Stimulated activated CD8-positive, alpha-beta memory T cell treated with anti-CD3 and anti-CD28 coated beads, Interleukin-12 subunit alpha, Interleukin-12 subunit beta, amount 100 ng/mL, for 1 hour (primary cell): ENCODE data around the gene OR2W3.

Experiments
- DNase-seq: peaks from one replicate; pipeline ENCODE4 v3.0.0-alpha.2; 2020; ENCODE audit warnings: low read depth

The OR2W3 gene

DNA sequence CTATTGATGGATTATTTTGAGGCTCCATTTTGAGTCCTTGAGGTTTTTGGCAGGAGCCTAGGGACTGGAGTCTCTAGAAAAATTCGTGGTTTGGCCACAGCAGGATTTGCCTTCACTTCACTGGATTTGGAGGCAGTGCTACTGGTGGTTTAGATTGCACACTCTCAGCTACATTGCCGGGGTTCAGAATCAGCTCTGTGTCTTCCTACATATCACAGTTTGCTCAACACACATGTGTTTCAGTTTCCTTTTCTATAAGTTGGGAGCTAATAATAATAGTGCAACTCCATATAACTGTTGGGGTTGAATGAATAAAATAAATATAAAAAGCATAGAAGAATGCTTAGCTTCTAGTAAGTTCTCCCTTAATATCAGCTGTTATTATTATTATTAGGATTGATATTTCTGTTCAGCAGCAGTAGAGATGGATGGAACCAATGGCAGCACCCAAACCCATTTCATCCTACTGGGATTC is at the start of gene OR2W3:
Gene OR2W3, plus strand, starts transcription at position 425 of the 475 bp plus-strand sequence. Its CDS starts 0 bp downstream, at position 425.
- DNase-seq: no peak

- DNase-seq: no peak
Measured at GRCh38 chr1:247845693-247846017, 49.7 kb upstream of the OR2W3 start.

DNA sequence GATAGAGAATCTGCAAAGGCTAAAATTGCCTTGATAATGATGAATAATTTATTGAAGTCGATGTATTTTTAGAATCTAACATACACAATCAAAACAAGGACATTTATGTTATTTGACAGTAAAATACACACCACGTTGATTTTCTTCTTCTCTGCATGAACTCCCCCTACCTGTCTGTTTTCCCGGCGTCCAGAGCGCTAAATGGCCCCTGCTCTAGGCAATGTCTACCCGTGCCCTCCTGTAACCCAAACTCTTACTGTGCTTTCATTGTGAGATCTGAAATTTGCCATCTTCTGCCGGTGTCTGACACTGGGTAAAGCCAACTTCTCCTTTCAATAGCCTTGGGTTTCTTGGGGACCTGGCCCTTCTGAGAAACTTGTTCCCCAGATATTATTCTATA is 47.0 kb upstream of the OR2W3 start:
- DNase-seq: no peak

- DNase-seq: no peak
Measured at GRCh38 chr1:247849616-247850015, 45.8 kb upstream of the OR2W3 start.

DNA sequence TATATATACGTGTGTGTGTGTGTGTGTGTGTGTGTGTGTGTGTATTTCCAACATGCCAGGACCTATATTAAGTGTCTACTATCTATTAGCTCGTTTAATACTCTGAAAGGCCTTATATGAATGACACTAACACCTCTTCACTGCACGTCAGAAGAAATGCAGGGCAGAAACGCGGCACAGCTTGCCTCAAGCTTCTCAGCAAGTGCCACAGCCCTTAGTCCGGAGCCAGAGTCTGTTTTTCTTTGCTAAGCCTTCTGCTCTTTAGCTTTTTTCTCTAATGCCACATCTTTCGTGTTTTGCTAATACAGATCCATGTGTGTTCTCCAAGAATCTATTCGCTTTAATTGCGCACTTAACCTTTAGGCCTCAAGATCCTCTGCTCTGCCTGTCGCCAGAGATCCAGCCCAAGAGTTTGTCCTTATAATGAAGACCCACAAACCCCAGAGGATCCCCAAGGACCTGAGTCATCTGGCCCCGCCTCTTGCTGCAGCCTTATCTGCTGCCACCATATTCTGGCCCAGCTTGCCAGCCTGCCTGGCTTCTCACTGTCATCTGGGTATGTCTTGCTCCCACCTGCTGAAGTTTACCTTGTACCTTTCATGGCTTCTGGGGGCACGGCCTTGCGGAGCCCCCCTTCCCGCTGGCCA is 40.4 kb upstream of the OR2W3 start:
- no peak for DNase-seq

GRCh38 chr1:247855911-247856310 is 39.5 kb upstream of the OR2W3 start:
- no peak for DNase-seq

DNA sequence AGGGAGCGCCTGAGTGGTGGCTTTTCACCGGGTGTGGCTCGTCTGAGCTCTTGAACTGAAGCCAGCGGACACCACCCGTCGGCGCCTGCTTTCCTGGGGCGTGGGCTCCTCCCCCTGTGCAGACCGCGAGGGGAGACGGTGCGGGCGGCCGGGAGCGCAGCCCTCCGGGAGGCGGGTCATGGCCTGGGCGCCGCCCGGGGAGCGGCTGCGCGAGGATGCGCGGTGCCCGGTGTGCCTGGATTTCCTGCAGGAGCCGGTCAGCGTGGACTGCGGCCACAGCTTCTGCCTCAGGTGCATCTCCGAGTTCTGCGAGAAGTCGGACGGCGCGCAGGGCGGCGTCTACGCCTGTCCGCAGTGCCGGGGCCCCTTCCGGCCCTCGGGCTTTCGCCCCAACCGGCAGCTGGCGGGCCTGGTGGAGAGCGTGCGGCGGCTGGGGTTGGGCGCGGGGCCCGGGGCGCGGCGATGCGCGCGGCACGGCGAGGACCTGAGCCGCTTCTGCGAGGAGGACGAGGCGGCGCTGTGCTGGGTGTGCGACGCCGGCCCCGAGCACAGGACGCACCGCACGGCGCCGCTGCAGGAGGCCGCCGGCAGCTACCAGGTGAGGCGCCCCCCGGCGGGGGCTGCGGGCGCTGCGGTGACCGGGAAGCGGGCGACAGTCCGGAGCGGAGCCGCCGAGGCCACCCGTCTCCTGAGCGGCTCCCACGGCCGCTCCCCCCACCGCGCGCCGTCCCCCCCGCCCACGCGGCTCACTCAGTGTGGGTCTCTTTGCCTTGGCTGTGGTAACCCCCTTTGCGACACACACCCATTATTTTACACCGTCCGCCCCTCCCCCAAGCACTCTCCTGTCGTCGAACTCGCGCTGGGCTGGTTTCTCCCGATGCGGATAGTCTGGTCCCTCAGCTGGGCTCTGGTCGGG is 38.1 kb upstream of the OR2W3 start, which contains the start of gene TRIM58:
Gene TRIM58, plus strand, starts transcription at position 119 of the 916 bp plus-strand sequence. Its CDS starts 60 bp downstream, at position 179.
- DNase-seq: no peak

DNA sequence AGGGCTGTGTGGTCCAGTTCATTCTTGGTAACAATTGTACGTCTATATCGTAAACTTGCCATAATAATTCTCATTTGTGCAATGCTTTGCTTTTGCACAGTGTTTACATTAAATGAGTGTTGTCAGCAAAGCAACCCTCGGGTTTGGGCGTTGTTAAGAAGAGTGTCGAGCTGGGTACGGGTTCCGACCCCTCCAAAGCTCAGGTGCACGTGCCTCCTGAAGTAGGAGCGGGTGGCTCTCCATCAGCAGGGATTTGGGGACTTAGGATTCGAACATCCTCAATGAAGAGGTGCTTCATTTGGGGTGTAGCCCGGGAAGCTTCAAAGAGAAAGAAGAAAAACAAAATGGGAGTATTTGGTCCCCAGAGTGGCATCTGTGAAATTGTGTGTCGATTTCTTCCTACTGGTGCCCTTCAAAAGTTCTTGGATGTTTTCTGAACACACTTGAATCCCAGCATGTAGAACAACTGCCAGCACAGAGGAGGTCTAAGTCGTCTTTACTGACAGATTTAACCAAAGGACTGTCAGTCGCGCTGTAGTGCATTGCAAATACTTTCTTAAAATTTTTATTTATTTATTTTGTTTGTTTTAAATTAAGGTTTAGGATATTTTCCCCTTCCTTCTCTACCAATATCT is 37.3 kb upstream of the OR2W3 start:
- no peak for DNase-seq

DNA sequence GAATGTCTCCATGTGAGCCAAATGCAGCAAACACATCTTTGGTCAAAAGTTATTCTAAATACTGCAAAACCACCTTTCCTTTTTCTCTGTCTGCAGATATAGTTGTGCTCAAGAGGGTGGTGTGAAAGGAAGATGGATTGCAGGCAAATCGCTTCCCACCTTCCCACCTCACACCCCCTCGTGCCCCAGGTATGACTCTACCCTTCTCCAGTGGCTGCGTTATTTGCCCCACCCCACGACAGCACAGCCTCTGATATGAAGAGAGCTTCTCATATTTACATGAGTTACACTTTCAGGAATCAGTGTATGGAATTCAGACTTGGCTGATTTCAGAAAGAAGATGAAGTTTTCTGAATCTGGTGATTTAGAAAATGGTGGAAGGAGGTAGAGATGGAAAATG is 32.6 kb upstream of the OR2W3 start:
- DNase-seq: no peak

- DNase-seq: no peak
Measured at GRCh38 chr1:247864644-247865043, 30.7 kb upstream of the OR2W3 start.

GRCh38 chr1:247865416-247865815 is 30.0 kb upstream of the OR2W3 start:
- DNase-seq: no peak

GRCh38 chr1:247883346-247883745 is 12.0 kb upstream of the OR2W3 start:
- no peak for DNase-seq

- DNase-seq: no peak
Measured at GRCh38 chr1:247884797-247885413, 10.5 kb upstream of the OR2W3 start.

GRCh38 chr1:247895976-247896375 is 589 bp downstream of the OR2W3 start:
- DNase-seq: no peak

DNA sequence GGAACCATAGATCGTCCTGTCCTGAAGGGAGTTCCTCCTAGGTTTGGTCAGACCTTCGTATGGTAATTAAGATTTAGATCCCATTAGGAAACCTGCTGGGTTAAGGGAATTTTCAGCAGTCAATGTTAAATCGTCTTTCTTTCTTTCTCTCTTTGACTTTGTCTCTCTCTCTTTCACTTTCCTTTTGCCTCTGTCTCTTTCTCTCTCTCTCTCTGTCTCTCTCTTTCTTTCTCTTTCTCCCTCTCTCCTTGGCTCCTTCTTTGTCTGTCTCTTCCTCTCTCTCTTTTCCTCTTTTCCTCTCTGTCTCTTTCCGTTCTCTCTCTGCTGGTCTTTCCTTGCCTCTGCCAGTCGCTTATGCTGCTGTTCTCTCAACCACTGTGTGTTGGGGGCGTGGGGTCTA is 8.7 kb downstream of the OR2W3 start:
- no peak for DNase-seq

- DNase-seq: no peak
Measured at GRCh38 chr1:247905181-247905580, 9.8 kb downstream of the OR2W3 start.

- no peak for DNase-seq
Measured at GRCh38 chr1:247905910-247906503, 10.6 kb downstream of the OR2W3 start.

GRCh38 chr1:247906504-247907047 is 11.2 kb downstream of the OR2W3 start:
- DNase-seq: no peak

DNA sequence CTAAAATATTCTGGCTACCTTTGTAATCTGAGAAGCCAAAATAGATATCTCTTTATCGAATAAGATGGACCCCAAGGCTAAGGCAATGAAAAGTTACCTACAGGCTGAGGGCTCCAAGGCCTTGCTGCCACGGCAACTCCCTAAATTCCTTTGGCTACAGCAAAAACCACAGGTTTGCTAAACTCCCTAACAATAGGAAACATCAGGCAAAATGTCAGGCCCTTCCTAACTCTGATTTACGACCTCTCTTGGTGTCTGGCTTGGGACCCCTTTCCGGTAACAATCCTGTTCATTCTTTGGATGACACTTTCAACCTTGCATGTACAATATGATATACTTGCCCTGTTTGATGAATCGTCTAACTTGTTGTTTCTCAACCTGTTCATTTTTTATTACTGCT is 13.4 kb downstream of the OR2W3 start:
- no peak for DNase-seq

- no peak for DNase-seq
Measured at GRCh38 chr1:247913786-247914185, 18.4 kb downstream of the OR2W3 start.

DNA sequence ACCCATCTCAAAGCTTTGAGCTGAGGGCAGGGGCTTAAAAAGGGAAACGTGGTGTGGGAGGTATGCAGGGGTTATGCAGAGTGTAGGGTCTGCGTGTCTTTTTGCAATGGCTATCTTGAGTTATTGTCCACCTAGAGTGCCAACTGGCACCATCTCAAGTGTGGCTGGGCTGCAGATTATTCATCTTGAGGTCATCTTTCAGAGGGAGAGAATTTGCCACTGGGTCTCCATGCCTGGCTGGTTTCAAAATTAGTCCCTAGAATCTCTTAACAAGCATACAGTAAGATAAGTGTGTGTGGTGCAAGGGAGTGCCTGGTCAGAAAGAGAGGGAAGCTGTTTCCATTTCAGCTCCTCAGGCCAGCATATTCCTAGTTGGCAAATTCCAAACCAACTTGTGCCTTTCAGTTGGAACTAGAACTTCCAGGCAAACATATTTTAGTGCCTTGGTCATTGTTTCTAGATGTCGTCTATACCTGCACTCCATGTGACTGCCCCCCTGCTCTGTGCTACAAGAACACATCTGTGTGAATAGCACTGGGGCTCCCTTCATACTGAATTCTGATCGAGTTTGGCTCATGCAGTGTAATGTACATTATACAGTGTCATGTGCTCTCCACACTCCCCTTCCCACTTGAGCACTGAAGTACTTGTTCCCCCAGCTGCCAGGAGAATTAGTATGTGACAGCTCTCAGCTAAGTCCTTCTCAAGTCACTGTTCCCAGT is 19.7 kb downstream of the OR2W3 start:
- DNase-seq: no peak
